K562 (cell line): ENCODE data around the gene POLD4. TPM values are rescaled to one million over a fixed set of nuclear protein-coding genes. Genes with fewer than 3 reads are reported as not detected.
A peak's percentile ranks its signal among the peaks of the same experiment; 100 is the strongest.

Experiments
- CBX8 ChIP-seq: fragments of 200-600 bp; sonication (generic); IDR thresholded peaks from 2 replicates; pipeline ENCODE4 v1.6.1; 2012; ENCODE audit warnings: borderline replicate concordance, mixed run types, low read depth, mild to moderate bottlenecking, moderate library complexity, mixed read lengths, low read length, control low read depth, inconsistent platforms; ENCODE audit not compliant: poor library complexity, severe bottlenecking; ENCODE audit errors: extremely low read depth
- ESRRB ChIP-seq: fragments of 250-450 bp; sonication (Bioruptor Pico); IDR thresholded peaks from 2 replicates; pipeline ENCODE4 v1.5.0; 2020; ENCODE audit warnings: mild to moderate bottlenecking, moderate library complexity, borderline replicate concordance
- ETV5 ChIP-seq: sonication (generic); formaldehyde crosslinking; IDR thresholded peaks from 2 replicates; pipeline ENCODE4 v1.4.0; 2020; ENCODE audit warnings: low read depth, mild to moderate bottlenecking, missing genetic modification reagents
- FOXK2 ChIP-seq, 2 experiments: fragments of 450-650 bp; IDR thresholded peaks in 1 of 2; conservative IDR thresholded peaks in 1 of 2; 2 replicates each; pipeline ENCODE4 v1.6.1; 2016; ENCODE audit warnings: low read depth in 2 of 2, mild to moderate bottlenecking in 1 of 2
- HNRNPLL ChIP-seq: fragments of 200-400 bp; formaldehyde crosslinking; IDR thresholded peaks from 2 replicates; pipeline ENCODE4 v1.6.1; 2017; ENCODE audit warnings: low read length, low read depth, mild to moderate bottlenecking; ENCODE audit not compliant: poor library complexity, severe bottlenecking
- KLF6 ChIP-seq: fragments of 250-450 bp; sonication (Bioruptor Pico); IDR thresholded peaks from 2 replicates; pipeline ENCODE4 v1.4.0; 2020; ENCODE audit warnings: mild to moderate bottlenecking, moderate library complexity, borderline replicate concordance
- MAFG ChIP-seq: fragments of 450-650 bp; conservative IDR thresholded peaks from 2 replicates; pipeline ENCODE4 v1.6.1; 2016; ENCODE audit warnings: missing genetic modification characterization, missing compliant biosample characterization
- U2AF2 ChIP-seq: fragments of 200-400 bp; formaldehyde crosslinking; optimal IDR thresholded peaks from 2 replicates; pipeline ENCODE3; 2017; ENCODE audit warnings: low read depth, mild to moderate bottlenecking, low read length
- WHSC1 ChIP-seq: IDR thresholded peaks from one replicate; pipeline ENCODE4 v1.6.1; 2012; ENCODE audit warnings: low read length, control low read depth, inconsistent platforms
- ZKSCAN8 ChIP-seq: fragments of 200-800 bp; sonication (Bioruptor generic); IDR thresholded peaks from 2 replicates; pipeline ENCODE4 v1.6.1; 2016; ENCODE audit warnings: missing genetic modification characterization, missing compliant biosample characterization
- ZNF184 ChIP-seq: sonication (generic); formaldehyde crosslinking; IDR thresholded peaks from 2 replicates; pipeline ENCODE4 v1.5.0; 2020; ENCODE audit warnings: missing genetic modification reagents
- ZNF212 ChIP-seq: fragments of 450-650 bp; formaldehyde crosslinking; IDR thresholded peaks from 2 replicates; pipeline ENCODE4 v1.4.0; 2020; ENCODE audit warnings: mild to moderate bottlenecking
- ZNF586 ChIP-seq: fragments of 450-650 bp; formaldehyde crosslinking; conservative IDR thresholded peaks from 2 replicates; pipeline ENCODE4 v1.4.0; 2020; ENCODE audit warnings: mild to moderate bottlenecking, moderate library complexity
- polyA plus RNA-seq, 8 experiments: library from polyadenylated mRNA; depleted of rRNA in 4 of 8; stranded (reverse) in 5 of 8; unstranded in 3 of 8; fragments of >200 nt; fragmentation: Nextera tagmentation in 2 of 8; fragmentation: Illumina TruSeq in 1 of 8; extraction: Ambion mirVana in 2 of 8; extraction: Trizol in 1 of 8; gene quantifications; 2 replicates each; pipeline versions ENCODE4 v1.2.1 to v1.2.3, GENCODE V29; 2011 to 2014; ENCODE audit warnings: inconsistent platforms in 1 of 8, missing spikeins in 1 of 8
- total RNA-seq, 7 experiments: library from RNA; depleted of rRNA in 6 of 7; stranded (reverse); fragments of >200 nt in 6 of 7; fragmentation: Illumina TruSeq in 2 of 7; extraction: Trizol in 2 of 7; gene quantifications; 2 replicates each; pipeline versions ENCODE4 v1.2.1 to v1.2.3, GENCODE V29; 2011 to 2021; ENCODE audit warnings: low replicate concordance in 1 of 7
- TF ChIP-seq, protein P1 (sequence below): sonication (generic); formaldehyde crosslinking; IDR thresholded peaks from 2 replicates; pipeline ENCODE4 v1.8.0; 2022; ENCODE audit warnings: missing genetic modification reagents, mild to moderate bottlenecking, borderline replicate concordance
- TF ChIP-seq, protein P2 (sequence below), 3 experiments: fragments of 200-800 bp in 1 of 3; fragments of 250-450 bp in 1 of 3; fragments of 450-650 bp in 1 of 3; sonication (Bioruptor Pico) in 1 of 3; sonication (Bioruptor generic) in 1 of 3; formaldehyde crosslinking in 1 of 3; IDR thresholded peaks; 2 replicates each; pipeline versions ENCODE4 v1.6.1 to v1.8.0; 2016 to 2022; ENCODE audit warnings: mild to moderate bottlenecking in 2 of 3, missing genetic modification characterization in 2 of 3, missing compliant biosample characterization in 1 of 3, moderate library complexity in 1 of 3
- TF ChIP-seq, protein P3 (sequence below): IDR thresholded peaks from 2 replicates; pipeline ENCODE4 v1.6.1; 2011; ENCODE audit warnings: borderline replicate concordance, low read depth, mild to moderate bottlenecking, moderate library complexity, low read length; ENCODE audit not compliant: insufficient read depth, poor library complexity, severe bottlenecking

Gene POLD4
- total and polyA plus RNA-seq, 9 of the 15 experiments (the other 6 are each of a cell fraction or from before 2014, with no cell fraction given), result 5.8 to 64.5 (median 18.3) TPM

DNA sequence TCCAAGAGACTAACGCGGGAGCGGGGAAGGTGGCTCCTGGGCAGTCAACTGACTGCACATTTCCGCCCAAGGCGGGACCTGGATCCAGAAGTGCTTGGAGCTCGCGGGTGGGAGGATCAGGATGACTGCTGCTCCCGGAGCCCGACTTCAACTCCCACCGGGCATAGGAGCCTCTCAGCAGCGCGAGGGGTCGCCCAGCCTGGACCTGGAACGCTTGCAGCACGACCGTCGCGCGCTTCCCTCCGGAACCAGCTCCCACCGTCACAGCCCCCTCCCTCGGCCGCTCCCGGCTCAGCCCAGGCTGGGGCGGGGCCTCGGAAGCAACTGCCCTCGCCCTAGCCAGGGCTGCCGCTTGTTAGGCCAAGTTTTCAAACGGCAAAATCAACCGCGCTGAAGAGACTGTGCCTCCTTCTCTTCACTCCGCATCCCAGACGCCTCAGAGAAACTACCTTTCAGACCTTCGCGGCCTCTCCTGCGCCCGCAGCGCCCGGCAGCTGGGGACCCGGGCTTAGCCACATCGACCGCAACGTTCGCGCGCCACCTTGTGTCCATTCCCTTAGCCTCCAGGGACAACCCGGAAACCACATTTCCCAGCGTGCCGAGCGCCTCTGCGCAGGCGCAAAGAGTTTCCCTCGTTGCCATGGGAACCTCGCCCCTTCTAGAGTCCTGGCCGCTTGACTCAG lies 36.0 kb downstream of the POLD4 start (continued):
- peak in 1 of 2 experiments; percentile 32; a peak in 2 of 4 replicates for TF ChIP-seq FOXK2 (conservative IDR thresholded peaks at IDR 0.05 in 1 of 2, IDR thresholded peaks at IDR 0.05 in 1 of 2; ENCODE audit: low read depth in 2 of 2)
- no peak for TF ChIP-seq ZNF586 (CRISPR knock-in tag)
- TF ChIP-seq CBX8, result no peak
- TF ChIP-seq HNRNPLL, result peak; percentile 85
- TF ChIP-seq, protein P1, sequence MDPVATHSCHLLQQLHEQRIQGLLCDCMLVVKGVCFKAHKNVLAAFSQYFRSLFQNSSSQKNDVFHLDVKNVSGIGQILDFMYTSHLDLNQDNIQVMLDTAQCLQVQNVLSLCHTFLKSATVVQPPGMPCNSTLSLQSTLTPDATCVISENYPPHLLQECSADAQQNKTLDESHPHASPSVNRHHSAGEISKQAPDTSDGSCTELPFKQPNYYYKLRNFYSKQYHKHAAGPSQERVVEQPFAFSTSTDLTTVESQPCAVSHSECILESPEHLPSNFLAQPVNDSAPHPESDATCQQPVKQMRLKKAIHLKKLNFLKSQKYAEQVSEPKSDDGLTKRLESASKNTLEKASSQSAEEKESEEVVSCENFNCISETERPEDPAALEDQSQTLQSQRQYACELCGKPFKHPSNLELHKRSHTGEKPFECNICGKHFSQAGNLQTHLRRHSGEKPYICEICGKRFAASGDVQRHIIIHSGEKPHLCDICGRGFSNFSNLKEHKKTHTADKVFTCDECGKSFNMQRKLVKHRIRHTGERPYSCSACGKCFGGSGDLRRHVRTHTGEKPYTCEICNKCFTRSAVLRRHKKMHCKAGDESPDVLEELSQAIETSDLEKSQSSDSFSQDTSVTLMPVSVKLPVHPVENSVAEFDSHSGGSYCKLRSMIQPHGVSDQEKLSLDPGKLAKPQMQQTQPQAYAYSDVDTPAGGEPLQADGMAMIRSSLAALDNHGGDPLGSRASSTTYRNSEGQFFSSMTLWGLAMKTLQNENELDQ (CRISPR knock-in tag), result no peak
- no peak for TF ChIP-seq WHSC1
- TF ChIP-seq ZNF212, result no peak
- TF ChIP-seq, protein P2, sequence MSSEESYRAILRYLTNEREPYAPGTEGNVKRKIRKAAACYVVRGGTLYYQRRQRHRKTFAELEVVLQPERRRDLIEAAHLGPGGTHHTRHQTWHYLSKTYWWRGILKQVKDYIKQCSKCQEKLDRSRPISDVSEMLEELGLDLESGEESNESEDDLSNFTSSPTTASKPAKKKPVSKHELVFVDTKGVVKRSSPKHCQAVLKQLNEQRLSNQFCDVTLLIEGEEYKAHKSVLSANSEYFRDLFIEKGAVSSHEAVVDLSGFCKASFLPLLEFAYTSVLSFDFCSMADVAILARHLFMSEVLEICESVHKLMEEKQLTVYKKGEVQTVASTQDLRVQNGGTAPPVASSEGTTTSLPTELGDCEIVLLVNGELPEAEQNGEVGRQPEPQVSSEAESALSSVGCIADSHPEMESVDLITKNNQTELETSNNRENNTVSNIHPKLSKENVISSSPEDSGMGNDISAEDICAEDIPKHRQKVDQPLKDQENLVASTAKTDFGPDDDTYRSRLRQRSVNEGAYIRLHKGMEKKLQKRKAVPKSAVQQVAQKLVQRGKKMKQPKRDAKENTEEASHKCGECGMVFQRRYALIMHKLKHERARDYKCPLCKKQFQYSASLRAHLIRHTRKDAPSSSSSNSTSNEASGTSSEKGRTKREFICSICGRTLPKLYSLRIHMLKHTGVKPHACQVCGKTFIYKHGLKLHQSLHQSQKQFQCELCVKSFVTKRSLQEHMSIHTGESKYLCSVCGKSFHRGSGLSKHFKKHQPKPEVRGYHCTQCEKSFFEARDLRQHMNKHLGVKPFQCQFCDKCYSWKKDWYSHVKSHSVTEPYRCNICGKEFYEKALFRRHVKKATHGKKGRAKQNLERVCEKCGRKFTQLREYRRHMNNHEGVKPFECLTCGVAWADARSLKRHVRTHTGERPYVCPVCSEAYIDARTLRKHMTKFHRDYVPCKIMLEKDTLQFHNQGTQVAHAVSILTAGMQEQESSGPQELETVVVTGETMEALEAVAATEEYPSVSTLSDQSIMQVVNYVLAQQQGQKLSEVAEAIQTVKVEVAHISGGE (CRISPR knock-in tag; IDR thresholded peaks at IDR 0.05), result peak in 2 of 3 experiments; percentile 53 to 95; a peak in 3 of 6 replicates
- TF ChIP-seq ETV5, result peak; percentile 88
- no peak for TF ChIP-seq ZKSCAN8 (CRISPR knock-in tag)
- TF ChIP-seq ESRRB, result no peak
- TF ChIP-seq ZNF184, result no peak
- no peak for TF ChIP-seq U2AF2
- TF ChIP-seq, protein P3, sequence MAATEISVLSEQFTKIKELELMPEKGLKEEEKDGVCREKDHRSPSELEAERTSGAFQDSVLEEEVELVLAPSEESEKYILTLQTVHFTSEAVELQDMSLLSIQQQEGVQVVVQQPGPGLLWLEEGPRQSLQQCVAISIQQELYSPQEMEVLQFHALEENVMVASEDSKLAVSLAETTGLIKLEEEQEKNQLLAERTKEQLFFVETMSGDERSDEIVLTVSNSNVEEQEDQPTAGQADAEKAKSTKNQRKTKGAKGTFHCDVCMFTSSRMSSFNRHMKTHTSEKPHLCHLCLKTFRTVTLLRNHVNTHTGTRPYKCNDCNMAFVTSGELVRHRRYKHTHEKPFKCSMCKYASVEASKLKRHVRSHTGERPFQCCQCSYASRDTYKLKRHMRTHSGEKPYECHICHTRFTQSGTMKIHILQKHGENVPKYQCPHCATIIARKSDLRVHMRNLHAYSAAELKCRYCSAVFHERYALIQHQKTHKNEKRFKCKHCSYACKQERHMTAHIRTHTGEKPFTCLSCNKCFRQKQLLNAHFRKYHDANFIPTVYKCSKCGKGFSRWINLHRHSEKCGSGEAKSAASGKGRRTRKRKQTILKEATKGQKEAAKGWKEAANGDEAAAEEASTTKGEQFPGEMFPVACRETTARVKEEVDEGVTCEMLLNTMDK, result no peak
- TF ChIP-seq MAFG (tag), result no peak
- peak; percentile 68; the same call in 1 of the 2 replicates for TF ChIP-seq KLF6 (CRISPR knock-in tag)
